ENCODE measurements around the gene PHOSPHO2. TPM values are rescaled to one million over a fixed set of nuclear protein-coding genes. Genes with fewer than 3 reads are reported as not detected.

PHOSPHO2 gene, protein sequence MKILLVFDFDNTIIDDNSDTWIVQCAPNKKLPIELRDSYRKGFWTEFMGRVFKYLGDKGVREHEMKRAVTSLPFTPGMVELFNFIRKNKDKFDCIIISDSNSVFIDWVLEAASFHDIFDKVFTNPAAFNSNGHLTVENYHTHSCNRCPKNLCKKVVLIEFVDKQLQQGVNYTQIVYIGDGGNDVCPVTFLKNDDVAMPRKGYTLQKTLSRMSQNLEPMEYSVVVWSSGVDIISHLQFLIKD
- total RNA-seq = 10 to 100 TPM in 1 of 4 donors, 1 to 10 TPM in 3; 4.4 to 10.7 (median 6.7) TPM

DNA sequence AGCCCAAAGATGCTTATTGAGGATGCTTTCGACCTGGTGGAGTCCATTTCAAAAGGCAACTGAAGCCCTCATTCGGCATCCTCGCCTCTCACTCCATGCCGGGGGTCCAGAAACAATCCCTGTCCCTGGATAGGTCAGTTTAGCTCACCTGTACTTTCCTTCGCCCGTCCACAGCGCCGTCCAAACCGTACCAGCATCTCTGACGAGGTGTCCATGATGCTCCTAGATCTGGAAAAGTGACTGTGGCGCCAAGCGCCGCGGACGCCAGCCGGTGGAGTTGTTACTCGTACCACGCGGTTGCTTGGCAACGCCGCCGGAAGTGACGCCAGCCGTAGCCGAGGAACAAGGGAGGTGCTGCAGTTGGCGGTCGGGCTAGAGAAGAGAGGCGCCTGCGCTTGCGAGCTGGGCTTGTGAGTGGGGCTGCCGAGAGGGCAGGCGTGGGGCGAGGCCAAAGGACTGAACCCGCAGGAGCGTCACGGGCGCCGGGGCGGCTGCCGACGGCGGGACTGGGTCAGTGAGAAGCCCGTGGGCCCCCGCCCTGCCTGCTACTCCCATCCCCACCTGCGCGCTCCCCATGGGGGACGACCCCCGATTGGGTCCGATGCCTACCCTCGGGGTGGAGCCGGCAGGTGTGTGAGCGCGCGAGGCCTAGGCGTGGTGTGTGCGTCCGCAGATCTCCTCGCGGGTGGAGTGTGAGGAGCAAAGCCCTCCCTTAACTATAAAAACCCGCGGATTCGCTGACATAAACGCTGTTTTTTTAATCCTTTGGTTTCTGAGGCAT, at the start of gene PHOSPHO2, which contains the start of gene CFAP210:
Gene PHOSPHO2 (plus strand): TSS at position 357 of the 781 bp plus-strand sequence. CDS start 6,503 bp downstream, outside the sequence.
Gene CFAP210 (minus strand): TSS at position 293 of the 781 bp plus-strand sequence. CDS start 78 bp downstream, at position 215.
- WGBS, 2 donors (ENCODE audit: low coverage in 1 of 2) = 0% methylated on average over 3 of the region's 63 CpGs
- ATAC-seq = peak; percentile 100
- peak within 1 kb of the TSS; percentile 72 to 79 for H3K4me3 ChIP-seq
- peaks cover 0 to 8% of the 10 kb centered on the region in 2 donors for H3K36me3 ChIP-seq
- H3K27ac ChIP-seq = peak within 1 kb of the TSS; percentile 76 to 91 (median 88)
- TF ChIP-seq, protein P1, sequence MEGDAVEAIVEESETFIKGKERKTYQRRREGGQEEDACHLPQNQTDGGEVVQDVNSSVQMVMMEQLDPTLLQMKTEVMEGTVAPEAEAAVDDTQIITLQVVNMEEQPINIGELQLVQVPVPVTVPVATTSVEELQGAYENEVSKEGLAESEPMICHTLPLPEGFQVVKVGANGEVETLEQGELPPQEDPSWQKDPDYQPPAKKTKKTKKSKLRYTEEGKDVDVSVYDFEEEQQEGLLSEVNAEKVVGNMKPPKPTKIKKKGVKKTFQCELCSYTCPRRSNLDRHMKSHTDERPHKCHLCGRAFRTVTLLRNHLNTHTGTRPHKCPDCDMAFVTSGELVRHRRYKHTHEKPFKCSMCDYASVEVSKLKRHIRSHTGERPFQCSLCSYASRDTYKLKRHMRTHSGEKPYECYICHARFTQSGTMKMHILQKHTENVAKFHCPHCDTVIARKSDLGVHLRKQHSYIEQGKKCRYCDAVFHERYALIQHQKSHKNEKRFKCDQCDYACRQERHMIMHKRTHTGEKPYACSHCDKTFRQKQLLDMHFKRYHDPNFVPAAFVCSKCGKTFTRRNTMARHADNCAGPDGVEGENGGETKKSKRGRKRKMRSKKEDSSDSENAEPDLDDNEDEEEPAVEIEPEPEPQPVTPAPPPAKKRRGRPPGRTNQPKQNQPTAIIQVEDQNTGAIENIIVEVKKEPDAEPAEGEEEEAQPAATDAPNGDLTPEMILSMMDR (IDR thresholded peaks at IDR 0.05) = peak in 1 of 4 experiments; percentile 15
- TF ChIP-seq EP300 (IDR thresholded peaks at IDR 0.05) (no peak), POLR2A (IDR thresholded peaks at IDR 0.05) (peak; percentile 79 to 84), POLR2AphosphoS5 (IDR thresholded peaks at IDR 0.05) (peak; percentile 82)
- H3K4me1 ChIP-seq = peaks cover 0 to 21% (median 0%) of the 10 kb centered on the region in 3 donors
- no peaks in the 10 kb centered on the region for H3K9me3 ChIP-seq
- H3K27me3 ChIP-seq = no peaks in the 10 kb centered on the region

DNA sequence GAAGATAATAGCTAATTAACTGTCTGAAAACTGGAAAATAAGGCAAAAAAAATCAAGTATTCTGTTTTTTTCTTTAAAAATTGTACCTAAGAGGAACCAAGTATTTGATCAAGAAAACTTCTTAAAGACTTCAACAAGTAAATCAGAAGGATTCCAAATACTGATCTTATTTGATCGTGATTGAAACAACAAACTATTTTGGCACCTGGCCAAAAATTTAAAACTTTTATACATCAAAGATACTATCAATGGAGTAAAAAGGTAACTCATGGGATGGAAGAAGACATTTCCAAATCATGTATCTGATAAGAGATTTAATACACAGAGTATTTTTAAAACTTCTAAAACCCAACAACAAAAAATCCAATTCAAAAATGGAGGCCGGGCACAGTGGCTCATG, 46.8 kb upstream of the PHOSPHO2 start:
- TF ChIP-seq, protein P1 (IDR thresholded peaks at IDR 0.05) = no peak
- TF ChIP-seq POLR2A (IDR thresholded peaks at IDR 0.05) (no peak), POLR2AphosphoS5 (IDR thresholded peaks at IDR 0.05) (no peak), EP300 (IDR thresholded peaks at IDR 0.05) (no peak)

DNA sequence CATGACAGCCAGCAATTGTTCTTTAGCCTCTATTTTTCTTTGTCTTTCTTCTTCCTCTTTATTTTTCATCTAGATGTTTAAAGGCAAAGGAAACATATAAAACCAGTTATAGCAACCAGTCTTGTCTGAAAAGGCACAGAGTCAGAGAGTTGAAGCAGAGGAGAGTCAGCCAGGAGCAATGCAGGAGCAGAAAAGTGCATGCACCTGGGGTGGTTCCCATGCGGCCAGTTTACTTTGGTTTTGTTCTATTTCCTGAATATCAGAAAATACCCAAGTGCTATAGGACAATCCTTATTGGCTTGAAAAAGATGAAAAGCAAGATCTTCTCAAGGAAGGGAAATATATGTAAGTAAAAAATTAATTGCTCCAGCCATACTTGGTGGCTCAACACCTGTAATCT, 45.0 kb upstream of the PHOSPHO2 start:
- no peaks in the 10 kb centered on the region for H3K36me3 ChIP-seq
- no peak for TF ChIP-seq POLR2A (IDR thresholded peaks at IDR 0.05)
- TF ChIP-seq, protein P1 (IDR thresholded peaks at IDR 0.05) = no peak
- TF ChIP-seq EP300 (IDR thresholded peaks at IDR 0.05) = no peak
- TF ChIP-seq POLR2AphosphoS5 (IDR thresholded peaks at IDR 0.05) = no peak
- 70 to 71% methylated on average over 1 of the region's 1 CpG for WGBS, 2 donors (ENCODE audit: low coverage in 1 of 2)
- H3K4me1 ChIP-seq = no peaks in the 10 kb centered on the region
- no peak for ATAC-seq
- H3K9me3 ChIP-seq = no peaks in the 10 kb centered on the region
- no peak overlapping the region for H3K4me3 ChIP-seq
- no peak overlapping the region for H3K27ac ChIP-seq
- H3K27me3 ChIP-seq = peaks cover 11% of the 10 kb centered on the region

More for the DNA sequence above, 46.8 kb upstream of the PHOSPHO2 start:
- no peak overlapping the region for H3K4me3 ChIP-seq
- no peaks in the 10 kb centered on the region for H3K36me3 ChIP-seq
- WGBS, 2 donors (ENCODE audit: low coverage in 1 of 2) = 94 to 95% methylated on average over 2 of the region's 2 CpGs
- no peak for ATAC-seq
- no peak overlapping the region for H3K27ac ChIP-seq
- peaks cover 4% of the 10 kb centered on the region for H3K27me3 ChIP-seq
- no peaks in the 10 kb centered on the region for H3K9me3 ChIP-seq
- H3K4me1 ChIP-seq = no peaks in the 10 kb centered on the region

DNA sequence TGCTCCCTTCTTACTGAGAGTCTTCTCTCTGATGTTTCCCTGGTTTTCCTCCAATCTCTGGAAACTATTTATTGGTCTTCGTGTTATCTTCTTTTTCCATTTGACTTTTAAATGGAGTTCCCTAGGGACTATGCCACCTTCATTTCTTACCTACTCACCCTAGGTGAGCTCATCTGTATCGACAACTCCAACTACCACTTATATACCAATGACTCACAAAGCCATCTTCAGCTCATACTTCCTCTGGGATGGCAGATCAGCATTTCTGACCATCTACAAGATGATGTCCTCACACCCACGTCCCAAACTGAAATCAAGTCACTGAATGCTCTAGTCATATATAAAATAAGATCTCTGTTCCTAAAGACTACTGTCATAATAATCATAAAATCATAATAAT, 40.6 kb upstream of the PHOSPHO2 start:
- no peaks in the 10 kb centered on the region for H3K36me3 ChIP-seq
- H3K9me3 ChIP-seq = no peaks in the 10 kb centered on the region
- WGBS, 2 donors (ENCODE audit: low coverage in 1 of 2) = 70 to 95% methylated on average over 3 of the region's 3 CpGs
- TF ChIP-seq POLR2A (IDR thresholded peaks at IDR 0.05) = no peak
- TF ChIP-seq, protein P1 (IDR thresholded peaks at IDR 0.05) = no peak
- no peak for TF ChIP-seq POLR2AphosphoS5 (IDR thresholded peaks at IDR 0.05)
- no peak for TF ChIP-seq EP300 (IDR thresholded peaks at IDR 0.05)
- no peak for ATAC-seq
- H3K27me3 ChIP-seq = peaks cover 18% of the 10 kb centered on the region
- H3K4me3 ChIP-seq = no peak overlapping the region
- no peaks in the 10 kb centered on the region for H3K4me1 ChIP-seq
- H3K27ac ChIP-seq = no peak overlapping the region
